Measurements from ENCODE around the gene GHITM. TPM values are rescaled to one million over a fixed set of nuclear protein-coding genes. Genes with fewer than 3 reads are reported as not detected.

The GHITM gene
- total and polyA plus RNA-seq, 2 of the 13 experiments (the other 11 are each of a cell fraction or from before 2014, with no cell fraction given), result 163 to 212 TPM

- intact Hi-C loops (cut with micrococcal nuclease; ENCODE audit: unreplicated experiment) (no loop called here), in situ Hi-C loops (cut with HindIII; ENCODE audit: extremely low pct_ligation_motif_present, low pct_unique_long_range_greater_than_20kb) (no loop called here)
- H3K27me3 ChIP-seq (ENCODE audit: control insufficient read depth in 1 of 2, insufficient read depth in 2 of 2, low read length in 2 of 2), result peaks cover 0 to 9% of the 10 kb centered on the region in 2 experiments; a peak in 3 of 5 replicates
Observed at GRCh38 chr10:84176351-84176750, 37.0 kb downstream of the GHITM start.

GRCh38 chr10:84176836-84177474, 37.6 kb downstream of the GHITM start:
- Histone ChIP-seq H3K36me3 (replicated peaks in 1 of 2; ENCODE audit: control insufficient read depth in 1 of 2, insufficient read depth in 2 of 2, low read length in 2 of 2) (no peaks in the 10 kb centered on the region), H4K20me1 (ENCODE audit: insufficient read depth, low read length) (no peaks in the 10 kb centered on the region), H3K79me2 (ENCODE audit: insufficient read depth, low read length) (no peaks in the 10 kb centered on the region), H3K9ac (ENCODE audit: insufficient read depth, low read depth, low read length) (no peak overlapping the region), H3K27me3 (ENCODE audit: control insufficient read depth in 1 of 2, insufficient read depth in 2 of 2, low read length in 2 of 2) (peaks cover 0 to 9% of the 10 kb centered on the region in 2 experiments; a peak in 3 of 5 replicates), H3K9me3 (ENCODE audit: low read length) (no peaks in the 10 kb centered on the region), H3K4me1 (ENCODE audit: insufficient read depth, low read length) (peaks cover 12% of the 10 kb centered on the region), H3K27ac (ENCODE audit: extremely low read length, insufficient read depth, low read length) (no peak overlapping the region), H2AFZ (ENCODE audit: low read length) (no peak overlapping the region), H3K4me3 (replicated peaks in 1 of 3; ENCODE audit: insufficient read depth in 1 of 3, low read depth in 2 of 3, low read length in 3 of 3) (no peak overlapping the region), H3K4me2 (ENCODE audit: low read depth, low read length) (no peak overlapping the region)
- ATAC-seq (peak; percentile 65), FAIRE-seq (no peak), DNase-seq (ENCODE audit: low spot score) (no peak)
- in situ Hi-C loops (cut with HindIII; ENCODE audit: extremely low pct_ligation_motif_present, low pct_unique_long_range_greater_than_20kb), result no loop called here
- TF ChIP-seq MTERF4 (CRISPR knock-in tag; IDR thresholded peaks at IDR 0.05), result no peak
- TF ChIP-seq CTCF (CRISPR knock-in tag; IDR thresholded peaks at IDR 0.05), result 0 out of 2 replicates have a peak, but pooled peaks have one; percentile 6
- no peak for TF ChIP-seq ZNF256 (CRISPR knock-in tag; conservative IDR thresholded peaks at IDR 0.05)
- TF ChIP-seq NRL (CRISPR knock-in tag; IDR thresholded peaks at IDR 0.05; ENCODE audit: borderline replicate concordance), result no peak
- TF ChIP-seq IRF1 (CRISPR knock-in tag; IDR thresholded peaks at IDR 0.05; ENCODE audit: low read depth), result no peak
- no peak for TF ChIP-seq HOXA3 (CRISPR knock-in tag; IDR thresholded peaks at IDR 0.05)
- TF ChIP-seq JDP2 (CRISPR knock-in tag; IDR thresholded peaks at IDR 0.05; ENCODE audit: borderline replicate concordance), result no peak
- no peak for TF ChIP-seq ZBTB46 (CRISPR knock-in tag; IDR thresholded peaks at IDR 0.05; ENCODE audit: borderline replicate concordance)
- BruUV-seq (replicated peaks), result no TSS peak
- intact Hi-C loops (cut with micrococcal nuclease; ENCODE audit: unreplicated experiment), result no loop called here
- POLR2A ChIA-PET, result no interaction called here
- 0% methylated on average over 1 of the region's 4 CpGs for WGBS (ENCODE audit: low lambda C conversion rate)
- CTCF ChIA-PET (ENCODE audit: low intra/inter-chr PET ratio, low total read pairs), result no interaction called here

More at GRCh38 chr10:84176351-84176750, 37.0 kb downstream of the GHITM start:
- Histone ChIP-seq H3K4me1 (ENCODE audit: insufficient read depth, low read length) (peaks cover 18% of the 10 kb centered on the region), H4K20me1 (ENCODE audit: insufficient read depth, low read length) (no peaks in the 10 kb centered on the region), H3K4me2 (ENCODE audit: low read depth, low read length) (no peak overlapping the region), H3K27ac (ENCODE audit: extremely low read length, insufficient read depth, low read length) (no peak overlapping the region), H3K9ac (ENCODE audit: insufficient read depth, low read depth, low read length) (no peak overlapping the region), H2AFZ (ENCODE audit: low read length) (no peak overlapping the region), H3K36me3 (replicated peaks in 1 of 2; ENCODE audit: control insufficient read depth in 1 of 2, insufficient read depth in 2 of 2, low read length in 2 of 2) (no peaks in the 10 kb centered on the region), H3K79me2 (ENCODE audit: insufficient read depth, low read length) (no peaks in the 10 kb centered on the region), H3K4me3 (replicated peaks in 1 of 3; ENCODE audit: insufficient read depth in 1 of 3, low read depth in 2 of 3, low read length in 3 of 3) (no peak overlapping the region), H3K9me3 (ENCODE audit: low read length) (no peaks in the 10 kb centered on the region)
- CTCF ChIA-PET (ENCODE audit: low intra/inter-chr PET ratio, low total read pairs), result no interaction called here
- ATAC-seq (no peak), FAIRE-seq (no peak), DNase-seq (ENCODE audit: low spot score) (no peak)
- POLR2A ChIA-PET, result no interaction called here
- WGBS (ENCODE audit: low lambda C conversion rate), result 10% methylated on average over 3 of the region's 4 CpGs
- BruUV-seq (replicated peaks), result no TSS peak
- no peak for TF ChIP-seq KDM2A (CRISPR knock-in tag; IDR thresholded peaks at IDR 0.05; ENCODE audit: borderline replicate concordance, low read depth)
- no peak for TF ChIP-seq HMG20B (CRISPR knock-in tag; conservative IDR thresholded peaks at IDR 0.05)

Data from HepG2 (cell line).